Articular chondrocyte of knee joint (primary cell): ENCODE measurements around the gene SEMA3E. TPM values are rescaled to one million over a fixed set of nuclear protein-coding genes. Genes with fewer than 3 reads are reported as not detected.

Experiments
- small RNA-seq: library from RNA; depleted of rRNA; stranded (forward); fragments of <200 nt; gene quantifications from one replicate; pipeline ENCODE3, GENCODE V24; 2012
- total RNA-seq: library from RNA; depleted of rRNA; stranded (reverse); fragments of >200 nt; gene quantifications from 2 replicates; pipeline ENCODE4 v1.2.3, GENCODE V29; 2012

Gene SEMA3E
- 4.2 and 4.3 TPM in 2 replicates for total RNA-seq

DNA sequence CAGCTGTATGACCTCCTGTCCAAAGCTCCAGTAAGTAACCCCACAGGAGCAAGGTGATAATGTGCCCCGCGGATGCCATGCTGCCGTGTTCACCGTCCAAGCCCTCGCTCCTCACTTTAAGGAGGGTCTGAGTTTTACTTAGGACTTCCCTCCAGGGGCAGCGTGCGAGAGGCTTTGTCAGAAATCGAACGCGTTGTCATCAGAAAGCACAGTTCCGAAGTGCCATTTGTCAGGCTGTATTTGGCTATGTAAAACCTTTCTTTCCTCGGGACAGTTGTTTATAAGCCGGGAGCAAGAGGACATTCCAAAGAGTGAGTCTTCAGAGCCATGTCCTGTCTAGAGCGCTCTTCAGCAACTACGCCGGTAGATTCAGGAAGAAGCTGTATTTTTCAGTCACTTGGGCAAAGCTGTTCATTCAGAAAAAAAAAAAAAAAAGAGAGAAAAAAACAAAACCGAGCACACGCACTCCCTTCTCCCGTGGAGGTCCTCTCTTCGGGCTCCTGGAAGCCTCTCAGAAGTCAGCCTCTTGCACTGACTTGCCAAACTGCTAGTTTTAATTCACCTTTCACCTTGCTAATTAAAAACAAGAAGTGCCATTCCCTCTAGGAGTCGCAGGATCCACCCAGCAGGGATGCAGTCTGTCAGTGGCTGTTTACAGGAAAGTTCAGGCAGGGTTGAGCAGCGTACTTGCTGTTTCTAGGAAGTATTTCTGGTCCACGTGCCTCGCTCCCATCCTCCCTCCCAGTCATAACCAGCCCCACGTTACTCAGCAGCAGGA, at the start of gene SEMA3E:
Gene SEMA3E, minus strand, starts transcription at position 676 of the 778 bp plus-strand sequence.

Small RNA genes lying within 50 kb of the gene (small RNA-seq; reads per million reads assigned to genes)
- gene AC079987.1, result not detected
